ENCODE measurements around the gene ATG101. TPM values are rescaled to one million over a fixed set of nuclear protein-coding genes. Genes with fewer than 3 reads are reported as not detected.

ATG101 gene
- total and polyA plus RNA-seq, 9 of the 15 experiments (the other 6 are each of a cell fraction or from before 2014, with no cell fraction given): 2.9 to 52.4 (median 29.7) TPM

- TF ChIP-seq, protein P1, sequence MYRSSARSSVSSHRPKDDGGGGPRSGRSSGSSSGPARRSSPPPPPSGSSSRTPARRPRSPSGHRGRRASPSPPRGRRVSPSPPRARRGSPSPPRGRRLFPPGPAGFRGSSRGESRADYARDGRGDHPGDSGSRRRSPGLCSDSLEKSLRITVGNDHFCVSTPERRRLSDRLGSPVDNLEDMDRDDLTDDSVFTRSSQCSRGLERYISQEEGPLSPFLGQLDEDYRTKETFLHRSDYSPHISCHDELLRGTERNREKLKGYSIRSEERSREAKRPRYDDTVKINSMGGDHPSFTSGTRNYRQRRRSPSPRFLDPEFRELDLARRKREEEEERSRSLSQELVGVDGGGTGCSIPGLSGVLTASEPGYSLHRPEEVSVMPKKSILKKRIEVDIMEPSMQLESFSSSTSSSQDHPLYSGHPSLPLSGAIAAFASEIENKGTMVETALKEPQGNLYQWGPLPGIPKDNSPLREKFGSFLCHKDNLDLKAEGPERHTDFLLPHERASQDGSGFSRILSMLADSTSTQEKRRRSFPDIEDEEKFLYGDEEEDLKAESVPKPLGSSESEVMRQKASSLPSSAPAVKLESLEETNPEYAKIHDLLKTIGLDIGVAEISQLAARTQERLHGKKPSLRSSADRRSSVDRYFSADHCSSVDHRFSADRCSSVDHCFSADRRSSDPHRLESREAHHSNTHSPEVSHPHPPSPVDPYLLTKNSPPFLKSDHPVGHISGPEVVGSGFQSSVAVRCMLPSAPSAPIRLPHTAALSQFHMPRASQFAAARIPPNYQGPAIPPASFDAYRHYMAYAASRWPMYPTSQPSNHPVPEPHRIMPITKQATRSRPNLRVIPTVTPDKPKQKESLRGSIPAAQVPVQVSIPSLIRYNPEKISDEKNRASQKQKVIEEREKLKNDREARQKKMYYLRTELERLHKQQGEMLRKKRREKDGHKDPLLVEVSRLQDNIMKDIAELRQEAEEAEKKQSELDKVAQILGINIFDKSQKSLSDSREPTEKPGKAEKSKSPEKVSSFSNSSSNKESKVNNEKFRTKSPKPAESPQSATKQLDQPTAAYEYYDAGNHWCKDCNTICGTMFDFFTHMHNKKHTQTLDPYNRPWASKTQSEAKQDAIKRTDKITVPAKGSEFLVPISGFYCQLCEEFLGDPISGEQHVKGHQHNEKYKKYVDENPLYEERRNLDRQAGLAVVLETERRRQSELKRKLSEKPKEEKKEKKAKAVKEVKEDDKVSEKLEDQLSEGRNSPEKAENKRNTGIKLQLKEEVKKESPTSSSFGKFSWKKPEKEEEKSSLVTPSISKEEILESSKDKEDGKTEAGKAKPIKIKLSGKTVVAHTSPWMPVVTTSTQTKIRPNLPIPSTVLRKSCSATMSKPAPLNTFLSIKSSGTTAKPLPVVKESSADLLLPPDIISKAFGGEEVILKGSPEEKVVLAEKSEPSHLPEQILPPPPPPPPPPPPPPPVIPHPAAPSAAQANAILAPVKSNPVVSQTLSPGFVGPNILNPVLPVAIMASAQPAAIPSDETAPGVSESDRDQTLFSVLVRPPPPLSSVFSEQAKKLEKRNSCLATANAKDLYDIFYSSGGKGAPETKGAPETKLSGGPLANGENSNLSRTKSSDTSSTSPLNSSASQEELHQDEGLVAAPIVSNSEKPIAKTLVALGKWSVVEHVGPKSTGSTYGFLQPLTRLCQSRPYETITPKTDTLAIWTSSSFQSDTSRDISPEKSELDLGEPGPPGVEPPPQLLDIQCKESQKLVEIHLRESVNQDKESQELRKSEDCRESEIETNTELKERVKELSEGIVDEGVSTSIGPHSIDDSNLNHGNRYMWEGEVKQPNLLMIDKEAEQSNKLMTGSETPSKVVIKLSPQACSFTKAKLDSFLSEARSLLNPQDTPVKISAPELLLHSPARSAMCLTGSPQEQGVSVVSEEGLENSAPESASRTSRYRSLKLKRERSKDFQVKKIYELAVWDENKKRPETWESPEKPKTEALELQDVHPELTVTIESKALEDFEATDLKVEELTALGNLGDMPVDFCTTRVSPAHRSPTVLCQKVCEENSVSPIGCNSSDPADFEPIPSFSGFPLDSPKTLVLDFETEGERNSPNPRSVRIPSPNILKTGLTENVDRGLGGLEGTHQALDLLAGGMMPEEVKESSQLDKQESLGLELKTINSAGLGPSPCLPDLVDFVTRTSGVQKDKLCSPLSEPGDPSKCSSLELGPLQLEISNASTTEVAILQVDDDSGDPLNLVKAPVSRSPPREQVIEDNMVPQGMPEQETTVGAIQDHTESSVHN (IDR thresholded peaks at IDR 0.05; ENCODE audit: borderline replicate concordance in 1 of 2, low read depth in 1 of 2): no peak
- TF ChIP-seq ZBTB17 (CRISPR knock-in tag; IDR thresholded peaks at IDR 0.05): no peak
- TF ChIP-seq ZFPM2 (CRISPR knock-in tag; IDR thresholded peaks at IDR 0.05): no peak
- TF ChIP-seq PTTG1 (tag; IDR thresholded peaks at IDR 0.05; ENCODE audit: low read depth): no peak
- TF ChIP-seq ZNF184 (CRISPR knock-in tag; IDR thresholded peaks at IDR 0.05): no peak
- TF ChIP-seq ZNF347 (CRISPR knock-in tag; IDR thresholded peaks at IDR 0.05; ENCODE audit: low read depth): no peak
- TF ChIP-seq, protein P2, sequence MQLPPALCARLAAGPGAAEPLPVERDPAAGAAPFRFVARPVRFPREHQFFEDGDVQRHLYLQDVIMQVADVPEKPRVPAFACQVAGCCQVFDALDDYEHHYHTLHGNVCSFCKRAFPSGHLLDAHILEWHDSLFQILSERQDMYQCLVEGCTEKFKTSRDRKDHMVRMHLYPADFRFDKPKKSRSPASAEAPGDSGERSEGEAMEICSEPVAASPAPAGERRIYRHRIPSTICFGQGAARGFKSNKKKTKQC (CRISPR knock-in tag; IDR thresholded peaks at IDR 0.05): 0 out of 2 replicates have a peak, but pooled peaks have one; percentile 45
- TF ChIP-seq GATAD2A (IDR thresholded peaks at IDR 0.05): no peak
- TF ChIP-seq NFATC3 (IDR thresholded peaks at IDR 0.05): peak; percentile 70; the same call in 1 of the 2 replicates
- TF ChIP-seq, protein P3, sequence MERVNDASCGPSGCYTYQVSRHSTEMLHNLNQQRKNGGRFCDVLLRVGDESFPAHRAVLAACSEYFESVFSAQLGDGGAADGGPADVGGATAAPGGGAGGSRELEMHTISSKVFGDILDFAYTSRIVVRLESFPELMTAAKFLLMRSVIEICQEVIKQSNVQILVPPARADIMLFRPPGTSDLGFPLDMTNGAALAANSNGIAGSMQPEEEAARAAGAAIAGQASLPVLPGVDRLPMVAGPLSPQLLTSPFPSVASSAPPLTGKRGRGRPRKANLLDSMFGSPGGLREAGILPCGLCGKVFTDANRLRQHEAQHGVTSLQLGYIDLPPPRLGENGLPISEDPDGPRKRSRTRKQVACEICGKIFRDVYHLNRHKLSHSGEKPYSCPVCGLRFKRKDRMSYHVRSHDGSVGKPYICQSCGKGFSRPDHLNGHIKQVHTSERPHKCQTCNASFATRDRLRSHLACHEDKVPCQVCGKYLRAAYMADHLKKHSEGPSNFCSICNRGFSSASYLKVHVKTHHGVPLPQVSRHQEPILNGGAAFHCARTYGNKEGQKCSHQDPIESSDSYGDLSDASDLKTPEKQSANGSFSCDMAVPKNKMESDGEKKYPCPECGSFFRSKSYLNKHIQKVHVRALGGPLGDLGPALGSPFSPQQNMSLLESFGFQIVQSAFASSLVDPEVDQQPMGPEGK (CRISPR knock-in tag; IDR thresholded peaks at IDR 0.05; ENCODE audit: borderline replicate concordance): no peak
- no peak for TF ChIP-seq MXD1 (CRISPR knock-in tag; IDR thresholded peaks at IDR 0.05; ENCODE audit: borderline replicate concordance, poor library complexity, severe bottlenecking)
- no peak for TF ChIP-seq GATA2 (CRISPR knock-in tag; IDR thresholded peaks at IDR 0.05)
- TF ChIP-seq RUNX1 (IDR thresholded peaks at IDR 0.05; ENCODE audit: low read depth): peak; percentile 65; the same call in 1 of the 2 replicates
- no peak for TF ChIP-seq SMARCC2 (IDR thresholded peaks at IDR 0.05; ENCODE audit: low read depth)
- no peak for TF ChIP-seq CHD1 (IDR thresholded peaks at IDR 0.05; ENCODE audit: low read length)
- TF ChIP-seq MCM2 (IDR thresholded peaks at IDR 0.05; ENCODE audit: low read depth): no peak
- TF ChIP-seq SNIP1 (IDR thresholded peaks at IDR 0.05; ENCODE audit: low read depth): peak; percentile 98
Observed at GRCh38 chr12:52069327-52070184, at the start of gene ATG101 (continued).

Data from K562 (cell line).